ENCODE results near the gene HES5.
"Not testable (repeated sequence)": the region's sequence is repeated elsewhere in the genome, so short reads cannot be mapped to it uniquely, and the experiment has no call there.

The HES5 gene

GRCh38 chr1:2553871-2554620, 24.0 kb upstream of the HES5 start:
- Histone ChIP-seq H3K4me2 (ENCODE audit: low read length) (no peak overlapping the region), H3K4me1 (peaks cover 6% of the 10 kb centered on the region), H3K9ac (no peak overlapping the region), H3K79me2 (no peaks in the 10 kb centered on the region), H3K9me3 (ENCODE audit: control insufficient read depth, low read length) (no peaks in the 10 kb centered on the region), H3K4me3 (ENCODE audit: low read depth, low read length) (no peak overlapping the region), H3K27me3 (ENCODE audit: control insufficient read depth, insufficient read depth, low read length) (no peaks in the 10 kb centered on the region), H3K36me3 (ENCODE audit: control insufficient read depth, insufficient read depth, low read length) (no peaks in the 10 kb centered on the region), H2AFZ (no peak overlapping the region), H3K27ac (no peak overlapping the region)
- no peak for TF ChIP-seq CTCF (IDR thresholded peaks at IDR 0.05)

GRCh38 chr1:2553076-2553475, 23.0 kb upstream of the HES5 start:
- not testable (repeated sequence) for H3K9me3 ChIP-seq (ENCODE audit: control insufficient read depth, low read length); H3K36me3 ChIP-seq (ENCODE audit: control insufficient read depth, insufficient read depth, low read length); H3K9ac ChIP-seq; H3K79me2 ChIP-seq; H2AFZ ChIP-seq; H3K4me3 ChIP-seq (ENCODE audit: low read depth, low read length); H3K4me2 ChIP-seq (ENCODE audit: low read length); H3K27me3 ChIP-seq (ENCODE audit: control insufficient read depth, insufficient read depth, low read length); H3K27ac ChIP-seq
- H3K4me1 ChIP-seq, result peaks cover 11% of the 10 kb centered on the region

GRCh38 chr1:2552189-2552588, 22.1 kb upstream of the HES5 start:
- Histone ChIP-seq H3K4me2 (ENCODE audit: low read length) (no peak overlapping the region), H3K27me3 (ENCODE audit: control insufficient read depth, insufficient read depth, low read length) (no peaks in the 10 kb centered on the region), H3K9ac (no peak overlapping the region), H3K4me1 (peaks cover 9% of the 10 kb centered on the region), H3K27ac (no peak overlapping the region), H3K79me2 (no peaks in the 10 kb centered on the region), H2AFZ (no peak overlapping the region), H3K36me3 (ENCODE audit: control insufficient read depth, insufficient read depth, low read length) (no peaks in the 10 kb centered on the region), H3K4me3 (ENCODE audit: low read depth, low read length) (no peak overlapping the region), H3K9me3 (ENCODE audit: control insufficient read depth, low read length) (no peaks in the 10 kb centered on the region)
- TF ChIP-seq CTCF (IDR thresholded peaks at IDR 0.05), result no peak

GRCh38 chr1:2551544-2551943, 21.5 kb upstream of the HES5 start:
- not testable (repeated sequence) for H3K27me3 ChIP-seq (ENCODE audit: control insufficient read depth, insufficient read depth, low read length); H3K36me3 ChIP-seq (ENCODE audit: control insufficient read depth, insufficient read depth, low read length); H3K9me3 ChIP-seq (ENCODE audit: control insufficient read depth, low read length); H2AFZ ChIP-seq; H3K4me3 ChIP-seq (ENCODE audit: low read depth, low read length); H3K27ac ChIP-seq; H3K79me2 ChIP-seq; H3K9ac ChIP-seq; H3K4me1 ChIP-seq; H3K4me2 ChIP-seq (ENCODE audit: low read length)

- not testable (repeated sequence) for H3K36me3 ChIP-seq (ENCODE audit: control insufficient read depth, insufficient read depth, low read length); H3K9ac ChIP-seq; H3K27me3 ChIP-seq (ENCODE audit: control insufficient read depth, insufficient read depth, low read length); H3K9me3 ChIP-seq (ENCODE audit: control insufficient read depth, low read length); H3K4me2 ChIP-seq (ENCODE audit: low read length); H2AFZ ChIP-seq; H3K27ac ChIP-seq; H3K4me3 ChIP-seq (ENCODE audit: low read depth, low read length); H3K79me2 ChIP-seq
- H3K4me1 ChIP-seq, result peaks cover 14% of the 10 kb centered on the region
These were observed 20.3 kb upstream of the HES5 start for GRCh38 chr1:2550309-2550861.

GRCh38 chr1:2549367-2550029, 19.4 kb upstream of the HES5 start:
- H3K9ac ChIP-seq; H3K36me3 ChIP-seq (ENCODE audit: control insufficient read depth, insufficient read depth, low read length); H2AFZ ChIP-seq; H3K79me2 ChIP-seq; H3K9me3 ChIP-seq (ENCODE audit: control insufficient read depth, low read length); H3K27me3 ChIP-seq (ENCODE audit: control insufficient read depth, insufficient read depth, low read length): not testable (repeated sequence)
- Histone ChIP-seq H3K4me1 (peaks cover 12% of the 10 kb centered on the region), H3K4me2 (ENCODE audit: low read length) (peak overlapping the region; percentile 68), H3K27ac (peak overlapping the region; percentile 95), H3K4me3 (ENCODE audit: low read depth, low read length) (peak overlapping the region; percentile 45)
